Gastroesophageal sphincter (tissue), 3 donors: ENCODE measurements around the gene SEC24D.

Experiments used
- POLR2A ChIP-seq, 2 donors: fragments of 450-650 bp; IDR thresholded peaks; one replicate each; pipeline ENCODE4 v1.6.1; 2017; ENCODE audit warnings: antibody characterized with exemption in 2 of 2, mild to moderate bottlenecking in 2 of 2, moderate library complexity in 1 of 2
- TF ChIP-seq, protein P1 (sequence below), 4 experiments: fragments of 200-600 bp in 2 of 4; fragments of 450-650 bp in 2 of 4; sonication (generic) in 1 of 4; IDR thresholded peaks; one replicate each; pipeline ENCODE4 v1.5.1; 2017 to 2019; ENCODE audit warnings: antibody characterized with exemption in 4 of 4, mild to moderate bottlenecking in 2 of 4, moderate library complexity in 2 of 4

DNA sequence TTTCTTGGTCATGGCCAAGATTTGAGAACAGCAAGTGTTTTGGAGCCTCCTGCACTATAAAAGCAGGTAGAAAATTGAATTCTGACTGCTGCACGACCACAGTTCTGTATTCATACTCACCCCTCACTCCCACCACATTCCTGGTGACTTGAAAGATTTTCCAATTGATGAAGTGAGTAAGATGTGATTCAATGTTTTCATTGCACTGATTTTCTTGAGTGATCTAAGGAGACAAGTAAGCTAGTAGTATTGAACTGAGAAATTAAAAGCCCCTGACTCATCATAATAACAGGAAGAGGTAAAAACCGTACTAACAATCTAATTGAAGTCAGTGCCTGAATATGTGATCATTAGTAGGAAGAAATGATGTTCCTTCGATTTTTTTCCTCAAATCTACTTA is 6.1 kb upstream of the SEC24D start:
- no peak for TF ChIP-seq POLR2A (IDR thresholded peaks at IDR 0.05)
- TF ChIP-seq, protein P1, sequence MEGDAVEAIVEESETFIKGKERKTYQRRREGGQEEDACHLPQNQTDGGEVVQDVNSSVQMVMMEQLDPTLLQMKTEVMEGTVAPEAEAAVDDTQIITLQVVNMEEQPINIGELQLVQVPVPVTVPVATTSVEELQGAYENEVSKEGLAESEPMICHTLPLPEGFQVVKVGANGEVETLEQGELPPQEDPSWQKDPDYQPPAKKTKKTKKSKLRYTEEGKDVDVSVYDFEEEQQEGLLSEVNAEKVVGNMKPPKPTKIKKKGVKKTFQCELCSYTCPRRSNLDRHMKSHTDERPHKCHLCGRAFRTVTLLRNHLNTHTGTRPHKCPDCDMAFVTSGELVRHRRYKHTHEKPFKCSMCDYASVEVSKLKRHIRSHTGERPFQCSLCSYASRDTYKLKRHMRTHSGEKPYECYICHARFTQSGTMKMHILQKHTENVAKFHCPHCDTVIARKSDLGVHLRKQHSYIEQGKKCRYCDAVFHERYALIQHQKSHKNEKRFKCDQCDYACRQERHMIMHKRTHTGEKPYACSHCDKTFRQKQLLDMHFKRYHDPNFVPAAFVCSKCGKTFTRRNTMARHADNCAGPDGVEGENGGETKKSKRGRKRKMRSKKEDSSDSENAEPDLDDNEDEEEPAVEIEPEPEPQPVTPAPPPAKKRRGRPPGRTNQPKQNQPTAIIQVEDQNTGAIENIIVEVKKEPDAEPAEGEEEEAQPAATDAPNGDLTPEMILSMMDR (IDR thresholded peaks at IDR 0.05): no peak
